GM12875 (cell line): ENCODE results near the gene TCF21.

ENCODE experiments used
- H3K4me3 ChIP-seq: one replicate; pipeline ENCODE4 v1.5.1; 2011; ENCODE audit warnings: low read depth, low read length, control low read depth
- CTCF ChIP-seq: IDR thresholded peaks from 2 replicates; pipeline ENCODE4 v1.5.1; 2011; ENCODE audit warnings: low read depth, mild to moderate bottlenecking, control low read depth, inconsistent platforms, low read length, moderate library complexity, borderline replicate concordance; ENCODE audit not compliant: insufficient read depth

TCF21 gene

GRCh38 chr6:133877116-133877515, 11.8 kb upstream of the TCF21 start:
- no peak overlapping the region for H3K4me3 ChIP-seq

GRCh38 chr6:133880006-133880405, 8.9 kb upstream of the TCF21 start:
- TF ChIP-seq CTCF: no peak

More at GRCh38 chr6:133877116-133877515, 11.8 kb upstream of the TCF21 start:
- TF ChIP-seq CTCF: no peak

GRCh38 chr6:133880896-133881295, 8.0 kb upstream of the TCF21 start:
- no peak overlapping the region for H3K4me3 ChIP-seq
- no peak for TF ChIP-seq CTCF

More at GRCh38 chr6:133880006-133880405, 8.9 kb upstream of the TCF21 start:
- no peak overlapping the region for H3K4me3 ChIP-seq

- no peak overlapping the region for H3K4me3 ChIP-seq
- no peak for TF ChIP-seq CTCF
Measured at GRCh38 chr6:133886104-133886775, 2.7 kb upstream of the TCF21 start.

- TF ChIP-seq CTCF: no peak
- H3K4me3 ChIP-seq: no peak overlapping the region
Measured at GRCh38 chr6:133887156-133887879, 1.6 kb upstream of the TCF21 start.

- TF ChIP-seq CTCF: no peak
- no peak overlapping the region for H3K4me3 ChIP-seq
Measured at GRCh38 chr6:133887880-133888230, 1.1 kb upstream of the TCF21 start.
